GM12892 (cell line): ENCODE measurements around the gene ARID1B.

ENCODE experiments used
- DNase-seq: peaks from one replicate; pipeline ENCODE4 v3.0.0; 2011; ENCODE audit not compliant: insufficient read length
- FAIRE-seq: peaks from 2 replicates; lab custom pipeline; 2011; peaks lifted over from hg19 to GRCh38; lab: Jason Lieb, UNC
- POLR2A ChIP-seq: IDR thresholded peaks from 2 replicates; pipeline ENCODE4 v1.6.1; 2011; ENCODE audit warnings: low read depth, low read length, control low read depth
- POLR2AphosphoS5 ChIP-seq: IDR thresholded peaks from 2 replicates; pipeline ENCODE4 v1.6.1; 2011; ENCODE audit warnings: low read depth, low read length, control low read depth
- TAF1 ChIP-seq: IDR thresholded peaks from 2 replicates; pipeline ENCODE4 v1.6.1; 2011; ENCODE audit warnings: low read depth, mild to moderate bottlenecking, control low read depth, low read length, borderline replicate concordance

ARID1B gene

GRCh38 chr6:157223021-157223430, 445.8 kb downstream of the ARID1B start:
- DNase-seq (no peak), FAIRE-seq (peak; percentile 57)
- TF ChIP-seq POLR2AphosphoS5 (no peak), TAF1 (no peak), POLR2A (no peak)

GRCh38 chr6:157223511-157223910, 446.3 kb downstream of the ARID1B start:
- FAIRE-seq: no peak
- DNase-seq: no peak
- no peak for TF ChIP-seq POLR2AphosphoS5
- TF ChIP-seq POLR2A: no peak
- no peak for TF ChIP-seq TAF1

GRCh38 chr6:157224178-157224950, 447.2 kb downstream of the ARID1B start:
- no peak for TF ChIP-seq POLR2A
- no peak for TF ChIP-seq POLR2AphosphoS5
- no peak for TF ChIP-seq TAF1
- no peak for FAIRE-seq
- no peak for DNase-seq

GRCh38 chr6:157224951-157225574, 447.9 kb downstream of the ARID1B start:
- FAIRE-seq (no peak), DNase-seq (no peak)
- TF ChIP-seq POLR2AphosphoS5: no peak

GRCh38 chr6:157225575-157225995, 448.4 kb downstream of the ARID1B start:
- FAIRE-seq: no peak
- TF ChIP-seq POLR2A (no peak), POLR2AphosphoS5 (no peak), TAF1 (no peak)

GRCh38 chr6:157226026-157226625, 448.9 kb downstream of the ARID1B start:
- no peak for TF ChIP-seq TAF1
- no peak for TF ChIP-seq POLR2A
- TF ChIP-seq POLR2AphosphoS5: no peak
- FAIRE-seq (no peak), DNase-seq (no peak)

More at GRCh38 chr6:157225575-157225995, 448.4 kb downstream of the ARID1B start:
- no peak for DNase-seq

- TF ChIP-seq POLR2AphosphoS5: no peak
- TF ChIP-seq TAF1: no peak
- no peak for TF ChIP-seq POLR2A
- no peak for DNase-seq
- FAIRE-seq: no peak
Measured at GRCh38 chr6:157226761-157227160, 449.6 kb downstream of the ARID1B start.

- no peak for TF ChIP-seq TAF1
- no peak for FAIRE-seq
- DNase-seq: no peak
Measured at GRCh38 chr6:157227202-157228166, 450.3 kb downstream of the ARID1B start.

GRCh38 chr6:157228426-157229131, 451.4 kb downstream of the ARID1B start:
- DNase-seq: no peak
- no peak for FAIRE-seq
- TF ChIP-seq POLR2A (no peak), TAF1 (no peak), POLR2AphosphoS5 (no peak)

- FAIRE-seq (no peak), DNase-seq (no peak)
- TF ChIP-seq POLR2AphosphoS5: no peak
- TF ChIP-seq POLR2A: no peak
- no peak for TF ChIP-seq TAF1
Measured at GRCh38 chr6:157229132-157229618, 452.0 kb downstream of the ARID1B start.
